Right renal cortex interstitium (tissue), 3 donors: ENCODE measurements around the gene ABCD1. TPM values are rescaled to one million over a fixed set of nuclear protein-coding genes. Genes with fewer than 3 reads are reported as not detected.
"Not testable (repeated sequence)": the region's sequence is repeated elsewhere in the genome, so short reads cannot be mapped to it uniquely, and the experiment has no call there.

ENCODE experiments used
- DNase-seq, 3 donors: peaks; one replicate each; pipeline ENCODE4 v3.0.0-alpha.2; 2013; ENCODE audit warnings: low read depth in 3 of 3, low spot score in 2 of 3
- polyA plus RNA-seq, 3 donors: library from polyadenylated mRNA; unstranded; fragments of 120-200 nt; gene quantifications; one replicate each; pipeline ENCODE4 v1.2.1, GENCODE V29; 2013; ENCODE audit not compliant: insufficient read length in 3 of 3

ABCD1 gene
- polyA plus RNA-seq, 3 donors, result 7.2 to 7.7 (median 7.4) TPM

DNA sequence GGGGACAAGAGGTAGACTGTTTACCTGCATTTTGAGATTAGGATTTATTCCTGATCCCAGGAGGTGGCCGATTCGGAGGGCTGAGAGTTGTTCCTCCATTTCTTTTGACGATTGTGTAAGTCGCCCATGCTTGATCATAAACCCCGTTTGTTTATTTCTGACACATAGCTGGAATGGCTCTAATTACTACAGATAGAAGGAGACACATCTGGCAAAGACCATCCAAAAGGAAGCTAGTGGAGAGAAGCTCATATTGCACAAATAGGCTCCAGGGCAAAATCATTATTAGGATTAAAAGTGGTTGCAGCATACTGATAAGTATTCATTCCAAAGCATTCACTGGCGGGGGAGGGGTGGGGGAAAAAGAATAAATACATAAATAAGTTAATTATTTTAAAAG lies 22.3 kb downstream of the ABCD1 start:
- not testable (repeated sequence) for DNase-seq

GRCh38 chrX:153749017-153749416 lies 24.4 kb downstream of the ABCD1 start:
- DNase-seq, result not testable (repeated sequence)

GRCh38 chrX:153750127-153750774 lies 25.6 kb downstream of the ABCD1 start:
- DNase-seq, result no peak

- DNase-seq, result no peak
Observed at GRCh38 chrX:153755136-153755535, 30.5 kb downstream of the ABCD1 start.

GRCh38 chrX:153761863-153762262 lies 37.2 kb downstream of the ABCD1 start:
- no peak for DNase-seq

DNA sequence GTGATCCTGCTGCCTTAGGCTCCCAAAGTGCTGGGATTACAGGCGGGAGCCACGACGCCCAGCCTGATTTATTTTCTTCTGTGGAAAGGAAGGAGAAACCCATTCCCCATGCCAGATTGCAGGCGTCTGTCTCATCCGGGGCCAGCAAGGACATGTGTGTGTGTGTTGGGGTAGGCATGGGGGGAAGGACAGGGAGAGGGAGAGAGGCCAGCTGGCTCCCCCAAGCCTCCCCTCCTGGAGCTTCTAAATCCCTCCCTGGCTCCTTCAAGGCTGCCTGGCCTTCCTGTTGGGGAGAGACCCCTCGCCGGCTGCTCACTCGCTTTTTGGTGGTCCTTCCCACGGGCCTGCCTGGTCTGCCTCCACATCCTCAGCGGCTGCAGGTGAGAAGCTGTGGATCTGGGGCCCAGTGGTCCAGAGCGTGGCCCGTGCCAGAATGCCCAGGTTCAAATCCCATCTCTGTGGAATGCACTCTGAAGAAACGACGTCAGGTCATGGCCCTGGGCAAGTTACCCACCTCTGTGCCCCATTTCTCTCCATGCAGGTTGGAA lies 38.0 kb downstream of the ABCD1 start:
- DNase-seq, result no peak

DNA sequence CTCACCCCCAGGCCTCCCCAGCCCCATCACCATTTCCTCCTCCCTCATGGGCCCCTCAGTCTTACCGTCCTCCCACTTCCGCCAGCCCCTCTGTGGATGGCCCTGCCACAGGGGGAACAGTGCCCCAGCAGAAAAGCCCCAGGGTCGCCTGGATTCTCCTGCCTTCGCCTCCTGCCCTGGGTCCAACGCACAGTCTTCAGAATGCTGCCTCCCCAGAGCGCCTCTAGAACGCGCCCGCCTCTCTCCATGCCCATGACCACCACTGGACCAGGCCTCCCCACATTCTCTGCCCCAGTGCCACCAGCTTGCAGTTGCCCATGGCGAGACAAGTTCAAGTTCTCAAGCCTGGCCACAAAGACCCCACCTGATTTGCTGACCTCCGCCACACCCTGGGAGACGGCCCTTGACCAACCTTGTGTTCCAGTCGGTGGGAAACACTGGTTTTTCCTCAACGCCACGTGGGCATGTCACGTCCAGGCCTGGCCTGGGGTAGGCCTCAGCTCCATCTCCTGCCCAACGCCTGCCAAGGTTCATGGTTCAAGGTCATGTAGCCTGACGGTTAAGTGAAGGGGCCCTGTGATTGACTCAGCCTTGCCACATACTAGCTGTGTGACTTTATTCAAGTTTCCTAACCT lies 38.8 kb downstream of the ABCD1 start:
- DNase-seq, result no peak

- no peak for DNase-seq
Observed at GRCh38 chrX:153763989-153764755, 39.5 kb downstream of the ABCD1 start, which contains the start of gene PLXNB3. PLXNB3 (plus strand) TSS chrX:153764249; CDS start chrX:153765536, 1,287 bp downstream.

- no peak for DNase-seq
Observed at GRCh38 chrX:153764786-153765137, 40.1 kb downstream of the ABCD1 start.

GRCh38 chrX:153765138-153766079 lies 40.8 kb downstream of the ABCD1 start:
- DNase-seq, result no peak

- DNase-seq, result no peak
Observed at GRCh38 chrX:153766098-153766817, 41.6 kb downstream of the ABCD1 start.

- DNase-seq, result no peak
Observed at GRCh38 chrX:153766871-153767673, 42.4 kb downstream of the ABCD1 start.

- DNase-seq, result no peak
Observed at GRCh38 chrX:153767674-153768055, 43.0 kb downstream of the ABCD1 start.

- no peak for DNase-seq
Observed at GRCh38 chrX:153768311-153769157, 43.9 kb downstream of the ABCD1 start.

DNA sequence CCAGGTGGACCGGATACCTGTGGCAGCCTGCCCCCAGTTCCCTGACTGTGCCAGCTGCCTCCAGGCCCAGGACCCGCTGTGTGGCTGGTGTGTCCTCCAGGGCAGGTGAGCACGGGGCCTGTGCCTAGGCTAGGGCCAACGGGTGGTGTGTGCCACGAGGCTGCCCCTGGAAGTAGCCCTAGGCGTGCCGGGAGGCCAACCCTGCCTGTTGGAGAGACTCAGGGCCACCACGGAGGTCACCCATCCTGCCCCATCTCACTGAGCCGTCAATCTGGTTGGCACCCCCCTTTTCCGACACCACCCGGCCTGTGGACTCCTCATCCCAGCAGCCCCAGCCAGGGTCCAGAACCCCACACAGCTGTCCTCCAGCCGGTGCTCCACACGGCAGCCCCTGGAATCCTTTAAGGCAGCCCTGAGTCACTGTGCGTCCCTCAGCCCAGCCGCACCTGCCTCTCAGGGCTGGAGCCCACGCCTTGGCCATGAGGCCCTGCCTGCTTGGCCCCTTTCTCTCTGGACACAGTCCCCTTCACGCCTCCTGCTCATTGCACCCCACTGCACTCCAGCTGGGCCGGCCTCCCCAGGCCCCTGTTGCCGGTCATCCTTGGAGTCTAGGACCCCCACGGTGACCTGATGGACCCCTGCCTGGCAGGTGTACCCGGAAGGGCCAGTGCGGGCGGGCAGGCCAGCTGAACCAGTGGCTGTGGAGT lies 44.7 kb downstream of the ABCD1 start:
- no peak for DNase-seq

- DNase-seq, result no peak
Observed at GRCh38 chrX:153769865-153770600, 45.4 kb downstream of the ABCD1 start.
